ENCODE measurements around the gene UBE2F.

UBE2F gene

DNA sequence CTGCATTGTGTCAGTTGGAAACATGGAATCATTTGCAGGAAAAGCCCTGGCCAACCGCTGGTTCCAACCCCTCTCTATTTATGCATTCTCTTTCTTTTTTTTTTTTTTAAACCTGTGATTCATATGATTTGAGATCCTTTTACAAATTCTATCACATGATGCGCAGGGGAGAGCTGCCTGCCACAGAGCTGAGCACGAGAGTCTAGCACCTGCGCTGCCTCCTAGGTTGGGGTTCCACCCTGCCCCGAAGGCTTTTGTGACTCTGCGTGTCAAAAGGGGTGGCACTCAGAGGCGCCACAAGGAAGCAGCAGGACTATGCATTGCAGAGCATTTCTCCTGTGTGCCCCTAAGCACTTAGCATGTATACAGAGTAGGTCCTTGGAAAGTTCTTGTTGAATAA is 116.0 kb downstream of the UBE2F start:
- no peak overlapping the region for H2BK12ac ChIP-seq (ENCODE audit: low read length)
- H2BK120ac ChIP-seq (ENCODE audit: insufficient read depth, low read length, poor library complexity): no peak overlapping the region
- no peak for DNase-seq
- no peak overlapping the region for H3K18ac ChIP-seq (ENCODE audit: low read length)
- no peak overlapping the region for H3K4ac ChIP-seq (ENCODE audit: low read depth, low read length)
- H3K36me3 ChIP-seq (ENCODE audit: control insufficient read depth in 1 of 2, insufficient read depth in 2 of 2, low read length in 2 of 2): peaks cover 16 to 20% of the 10 kb centered on the region in 2 experiments
- H2AFZ ChIP-seq (ENCODE audit: insufficient read depth, low read length, poor library complexity): no peak overlapping the region
- no peaks in the 10 kb centered on the region for H3K79me2 ChIP-seq (ENCODE audit: control insufficient read depth, insufficient read depth, low read length, poor library complexity)
- no peaks in the 10 kb centered on the region for H3K79me1 ChIP-seq (ENCODE audit: low read length)
- no peak overlapping the region for H4K91ac ChIP-seq (ENCODE audit: low read depth, low read length)
- no peak overlapping the region for H3K4me3 ChIP-seq (ENCODE audit: low read depth, low read length)
- H4K12ac ChIP-seq (ENCODE audit: low read depth, low read length): no peak overlapping the region
- H3K27me3 ChIP-seq (ENCODE audit: insufficient read depth, low read length): no peaks in the 10 kb centered on the region
- no peak overlapping the region for H3K23ac ChIP-seq (ENCODE audit: low read length)
- H3K9me3 ChIP-seq (ENCODE audit: insufficient read depth, low read depth, low read length): no peaks in the 10 kb centered on the region
- H2BK5ac ChIP-seq (ENCODE audit: low read depth, low read length, poor library complexity): no peak overlapping the region
- no peak overlapping the region for H3K4me2 ChIP-seq (ENCODE audit: low read length)
- no peak overlapping the region for H3K27ac ChIP-seq (ENCODE audit: low read depth, low read length)
- WGBS (ENCODE audit: extremely low coverage, insufficient coverage, insufficient read length): no CpG with 5 or more reads among the region's 7 CpGs
- H3K4me1 ChIP-seq (ENCODE audit: control insufficient read depth in 1 of 2, insufficient read depth in 2 of 2, low read length in 2 of 2): no peaks in the 10 kb centered on the region
- no peak overlapping the region for H3K9ac ChIP-seq (ENCODE audit: low read length)
- no peak overlapping the region for H4K8ac ChIP-seq (ENCODE audit: low read depth, low read length)
- no peak overlapping the region for H2AK5ac ChIP-seq (ENCODE audit: low read length)
- no peak overlapping the region for H3K14ac ChIP-seq (ENCODE audit: low read length)

GRCh38 chr2:238083919-238084318 is 117.1 kb downstream of the UBE2F start:
- no peak overlapping the region for H2AK5ac ChIP-seq (ENCODE audit: low read length)
- peaks cover 16 to 20% of the 10 kb centered on the region in 2 experiments for H3K36me3 ChIP-seq (ENCODE audit: control insufficient read depth in 1 of 2, insufficient read depth in 2 of 2, low read length in 2 of 2)
- no peaks in the 10 kb centered on the region for H3K4me1 ChIP-seq (ENCODE audit: control insufficient read depth in 1 of 2, insufficient read depth in 2 of 2, low read length in 2 of 2)
- no CpG with 5 or more reads among the region's 5 CpGs for WGBS (ENCODE audit: extremely low coverage, insufficient coverage, insufficient read length)
- H3K4me3 ChIP-seq (ENCODE audit: low read depth, low read length): no peak overlapping the region
- DNase-seq: no peak
- H2BK5ac ChIP-seq (ENCODE audit: low read depth, low read length, poor library complexity): no peak overlapping the region
- H3K18ac ChIP-seq (ENCODE audit: low read length): no peak overlapping the region
- no peak overlapping the region for H4K12ac ChIP-seq (ENCODE audit: low read depth, low read length)
- no peaks in the 10 kb centered on the region for H3K27me3 ChIP-seq (ENCODE audit: insufficient read depth, low read length)
- peak overlapping the region; percentile 5 for H3K9ac ChIP-seq (ENCODE audit: low read length)
- no peak overlapping the region for H2BK12ac ChIP-seq (ENCODE audit: low read length)
- H3K79me1 ChIP-seq (ENCODE audit: low read length): no peaks in the 10 kb centered on the region
- no peak overlapping the region for H4K91ac ChIP-seq (ENCODE audit: low read depth, low read length)
- no peaks in the 10 kb centered on the region for H3K79me2 ChIP-seq (ENCODE audit: control insufficient read depth, insufficient read depth, low read length, poor library complexity)
- no peaks in the 10 kb centered on the region for H3K9me3 ChIP-seq (ENCODE audit: insufficient read depth, low read depth, low read length)
- H2BK120ac ChIP-seq (ENCODE audit: insufficient read depth, low read length, poor library complexity): no peak overlapping the region
- H4K8ac ChIP-seq (ENCODE audit: low read depth, low read length): no peak overlapping the region
- no peak overlapping the region for H3K14ac ChIP-seq (ENCODE audit: low read length)
- no peak overlapping the region for H3K23ac ChIP-seq (ENCODE audit: low read length)
- H3K27ac ChIP-seq (ENCODE audit: low read depth, low read length): no peak overlapping the region
- no peak overlapping the region for H3K4ac ChIP-seq (ENCODE audit: low read depth, low read length)
- no peak overlapping the region for H2AFZ ChIP-seq (ENCODE audit: insufficient read depth, low read length, poor library complexity)
- H3K4me2 ChIP-seq (ENCODE audit: low read length): no peak overlapping the region

- H3K14ac ChIP-seq (ENCODE audit: low read length): no peak overlapping the region
- no peaks in the 10 kb centered on the region for H3K27me3 ChIP-seq (ENCODE audit: insufficient read depth, low read length)
- H2AK5ac ChIP-seq (ENCODE audit: low read length): no peak overlapping the region
- no peak overlapping the region for H4K12ac ChIP-seq (ENCODE audit: low read depth, low read length)
- no peak overlapping the region for H2BK120ac ChIP-seq (ENCODE audit: insufficient read depth, low read length, poor library complexity)
- H3K23ac ChIP-seq (ENCODE audit: low read length): no peak overlapping the region
- H2AFZ ChIP-seq (ENCODE audit: insufficient read depth, low read length, poor library complexity): no peak overlapping the region
- H3K79me2 ChIP-seq (ENCODE audit: control insufficient read depth, insufficient read depth, low read length, poor library complexity): no peaks in the 10 kb centered on the region
- H3K4ac ChIP-seq (ENCODE audit: low read depth, low read length): no peak overlapping the region
- no peaks in the 10 kb centered on the region for H3K79me1 ChIP-seq (ENCODE audit: low read length)
- H3K9ac ChIP-seq (ENCODE audit: low read length): no peak overlapping the region
- H3K4me3 ChIP-seq (ENCODE audit: low read depth, low read length): no peak overlapping the region
- no peak for DNase-seq
- no peak overlapping the region for H2BK5ac ChIP-seq (ENCODE audit: low read depth, low read length, poor library complexity)
- H3K4me2 ChIP-seq (ENCODE audit: low read length): no peak overlapping the region
- no peaks in the 10 kb centered on the region for H3K4me1 ChIP-seq (ENCODE audit: control insufficient read depth in 1 of 2, insufficient read depth in 2 of 2, low read length in 2 of 2)
- H3K27ac ChIP-seq (ENCODE audit: low read depth, low read length): no peak overlapping the region
- peaks cover 16 to 20% of the 10 kb centered on the region in 2 experiments for H3K36me3 ChIP-seq (ENCODE audit: control insufficient read depth in 1 of 2, insufficient read depth in 2 of 2, low read length in 2 of 2)
- H4K91ac ChIP-seq (ENCODE audit: low read depth, low read length): no peak overlapping the region
- no peak overlapping the region for H4K8ac ChIP-seq (ENCODE audit: low read depth, low read length)
- H3K9me3 ChIP-seq (ENCODE audit: insufficient read depth, low read depth, low read length): no peaks in the 10 kb centered on the region
- no peak overlapping the region for H2BK12ac ChIP-seq (ENCODE audit: low read length)
- no CpG with 5 or more reads among the region's 7 CpGs for WGBS (ENCODE audit: extremely low coverage, insufficient coverage, insufficient read length)
- H3K18ac ChIP-seq (ENCODE audit: low read length): no peak overlapping the region
Observed at GRCh38 chr2:238084761-238085160, 117.9 kb downstream of the UBE2F start.

DNA sequence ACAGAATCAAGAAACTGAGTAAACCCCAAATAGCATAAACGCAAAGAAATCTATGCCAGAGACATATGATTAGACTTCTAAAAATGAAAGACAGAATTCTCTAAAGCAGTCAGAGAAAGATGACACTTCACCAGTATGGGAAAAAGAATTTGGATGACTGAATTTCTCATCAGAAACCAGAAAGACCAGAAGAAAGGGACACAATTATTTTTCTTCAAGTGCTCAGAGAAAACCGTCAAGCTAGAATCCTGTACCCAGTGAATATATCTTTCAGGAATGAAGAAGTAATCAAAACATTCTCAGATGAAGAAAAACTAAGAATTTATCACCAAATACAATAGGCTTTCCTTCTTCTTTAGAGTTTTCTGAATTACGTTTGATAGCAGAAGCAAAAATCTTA is 119.1 kb downstream of the UBE2F start:
- no peak overlapping the region for H2BK12ac ChIP-seq (ENCODE audit: low read length)
- H3K79me1 ChIP-seq (ENCODE audit: low read length): no peaks in the 10 kb centered on the region
- H2AFZ ChIP-seq (ENCODE audit: insufficient read depth, low read length, poor library complexity): no peak overlapping the region
- H4K12ac ChIP-seq (ENCODE audit: low read depth, low read length): no peak overlapping the region
- H2BK5ac ChIP-seq (ENCODE audit: low read depth, low read length, poor library complexity): no peak overlapping the region
- WGBS (ENCODE audit: extremely low coverage, insufficient coverage, insufficient read length): no CpG with 5 or more reads among the region's 3 CpGs
- no peak overlapping the region for H3K4me2 ChIP-seq (ENCODE audit: low read length)
- H4K91ac ChIP-seq (ENCODE audit: low read depth, low read length): no peak overlapping the region
- no peak overlapping the region for H3K4me3 ChIP-seq (ENCODE audit: low read depth, low read length)
- no peak overlapping the region for H3K23ac ChIP-seq (ENCODE audit: low read length)
- no peaks in the 10 kb centered on the region for H3K79me2 ChIP-seq (ENCODE audit: control insufficient read depth, insufficient read depth, low read length, poor library complexity)
- H3K27ac ChIP-seq (ENCODE audit: low read depth, low read length): no peak overlapping the region
- peak; percentile 7 to 63 for DNase-seq
- H4K8ac ChIP-seq (ENCODE audit: low read depth, low read length): no peak overlapping the region
- H3K27me3 ChIP-seq (ENCODE audit: insufficient read depth, low read length): no peaks in the 10 kb centered on the region
- peaks cover 16% of the 10 kb centered on the region in 2 experiments for H3K36me3 ChIP-seq (ENCODE audit: control insufficient read depth in 1 of 2, insufficient read depth in 2 of 2, low read length in 2 of 2)
- H3K18ac ChIP-seq (ENCODE audit: low read length): no peak overlapping the region
- no peak overlapping the region for H3K9ac ChIP-seq (ENCODE audit: low read length)
- no peaks in the 10 kb centered on the region for H3K9me3 ChIP-seq (ENCODE audit: insufficient read depth, low read depth, low read length)
- no peak overlapping the region for H3K14ac ChIP-seq (ENCODE audit: low read length)
- no peaks in the 10 kb centered on the region for H3K4me1 ChIP-seq (ENCODE audit: control insufficient read depth in 1 of 2, insufficient read depth in 2 of 2, low read length in 2 of 2)
- no peak overlapping the region for H2AK5ac ChIP-seq (ENCODE audit: low read length)
- H3K4ac ChIP-seq (ENCODE audit: low read depth, low read length): no peak overlapping the region
- no peak overlapping the region for H2BK120ac ChIP-seq (ENCODE audit: insufficient read depth, low read length, poor library complexity)
